Neural cell (in vitro differentiated cells): Measurements from ENCODE around the gene PSMB1. TPM values are rescaled to one million over a fixed set of nuclear protein-coding genes. Genes with fewer than 3 reads are reported as not detected.

Source experiments
- H2AFZ ChIP-seq: fragments of 200-600, 300-800 bp; sonication (generic), shearing (Covaris generic); 2 replicates; pipeline ENCODE4 v1.6.0; 2014; ENCODE audit warnings: low read depth, mild to moderate bottlenecking, antibody characterized with exemption, low read length, moderate library complexity
- H3F3A ChIP-seq: fragments of 200-600 bp; shearing (Covaris generic); 2 replicates; pipeline ENCODE4 v1.6.1; 2016; ENCODE audit warnings: mild to moderate bottlenecking, moderate library complexity, mixed read lengths, antibody characterized with exemption, low read length; ENCODE audit not compliant: insufficient read depth, poor library complexity, severe bottlenecking
- H3K27ac ChIP-seq: fragments of 200-600, 300-800 bp; sonication (generic), shearing (Covaris generic); 2 replicates; pipeline ENCODE4 v1.5.1; 2014; ENCODE audit warnings: mild to moderate bottlenecking, low read length, moderate library complexity
- H3K27me3 ChIP-seq: fragments of 300-800, 200-600 bp; sonication (generic), shearing (Covaris generic); 2 replicates; pipeline ENCODE4 v1.6.0; 2014; ENCODE audit warnings: mild to moderate bottlenecking, low read depth, low read length, moderate library complexity; ENCODE audit not compliant: insufficient read depth
- H3K36me3 ChIP-seq: fragments of 300-800, 200-600 bp; sonication (generic), shearing (Covaris generic); 2 replicates; pipeline ENCODE4 v1.5.1; 2014; ENCODE audit warnings: mild to moderate bottlenecking, antibody characterized with exemption, low read length, moderate library complexity; ENCODE audit not compliant: insufficient read depth
- H3K4me2 ChIP-seq: fragments of 300-800, 200-600 bp; sonication (generic), shearing (Covaris generic); 2 replicates; pipeline ENCODE4 v1.6.0; 2014; ENCODE audit warnings: mild to moderate bottlenecking, low read length
- H3K4me3 ChIP-seq: fragments of 300-800, 200-600 bp; sonication (generic), shearing (Covaris generic); 2 replicates; pipeline ENCODE4 v1.5.1; 2014; ENCODE audit warnings: mild to moderate bottlenecking, low read length, moderate library complexity
- H3K79me2 ChIP-seq: fragments of 200-600 bp; shearing (Covaris generic); replicated peaks from 2 replicates; pipeline ENCODE4 v1.6.0; 2014; ENCODE audit warnings: mild to moderate bottlenecking, low read length, moderate library complexity; ENCODE audit not compliant: insufficient read depth
- H3K9ac ChIP-seq: fragments of 300-800, 200-600 bp; sonication (generic), shearing (Covaris generic); 2 replicates; pipeline ENCODE4 v1.6.1; 2016; ENCODE audit warnings: mild to moderate bottlenecking, low read length, mixed read lengths
- H3K9me2 ChIP-seq: fragments of 200-600 bp; shearing (Covaris generic); 2 replicates; pipeline ENCODE4 v1.6.1; 2016; ENCODE audit warnings: mild to moderate bottlenecking, low read length, mixed read lengths; ENCODE audit not compliant: insufficient read depth
- H3K9me3 ChIP-seq: fragments of 200-600, 300-800 bp; sonication (generic), shearing (Covaris generic); 2 replicates; pipeline ENCODE4 v1.6.1; 2016; ENCODE audit warnings: mild to moderate bottlenecking, mixed run types, low read length, moderate library complexity, mixed read lengths
- H4K20me1 ChIP-seq: fragments of 200-600 bp; shearing (Covaris generic); 2 replicates; pipeline ENCODE4 v1.6.1; 2016; ENCODE audit warnings: mild to moderate bottlenecking, mixed run types; ENCODE audit not compliant: insufficient read depth
- EP300 ChIP-seq: fragments of 450-650 bp; conservative IDR thresholded peaks from 2 replicates; pipeline ENCODE4 v1.6.1; 2014; ENCODE audit warnings: antibody characterized with exemption, mild to moderate bottlenecking, moderate library complexity; ENCODE audit not compliant: poor library complexity, severe bottlenecking
- EZH2 ChIP-seq: fragments of 200-600, 300-800 bp; shearing (Covaris generic), sonication (generic); IDR thresholded peaks from 2 replicates; pipeline ENCODE4 v1.6.1; 2014; ENCODE audit warnings: antibody characterized with exemption, low read length, borderline replicate concordance, mild to moderate bottlenecking; ENCODE audit not compliant: insufficient read depth, poor library complexity, severe bottlenecking
- MXI1 ChIP-seq: fragments of 450-650 bp; conservative IDR thresholded peaks from 2 replicates; pipeline ENCODE4 v1.6.1; 2014; ENCODE audit warnings: antibody characterized with exemption, mild to moderate bottlenecking; ENCODE audit not compliant: poor library complexity, severe bottlenecking
- POLR2AphosphoS5 ChIP-seq: IDR thresholded peaks from 2 replicates; pipeline ENCODE4 v1.6.1; 2012
- RAD21 ChIP-seq: fragments of 450-650 bp; conservative IDR thresholded peaks from 2 replicates; pipeline ENCODE4 v1.6.1; 2014; ENCODE audit warnings: antibody characterized with exemption, mild to moderate bottlenecking, moderate library complexity
- SMC3 ChIP-seq: fragments of 450-650 bp; conservative IDR thresholded peaks from 2 replicates; pipeline ENCODE4 v1.6.1; 2014; ENCODE audit warnings: antibody characterized with exemption, mild to moderate bottlenecking, moderate library complexity; ENCODE audit not compliant: poor library complexity
- TAF1 ChIP-seq: IDR thresholded peaks from 2 replicates; pipeline ENCODE4 v1.6.1; 2012; ENCODE audit warnings: low read depth
- polyA plus RNA-seq: library from polyadenylated mRNA; depleted of rRNA; stranded (reverse); fragments of >200 nt; gene quantifications from 2 replicates; pipeline ENCODE4 v1.2.3, GENCODE V29; 2014
- TF ChIP-seq, protein P1 (sequence below): IDR thresholded peaks from 2 replicates; pipeline ENCODE4 v1.6.1; 2012; ENCODE audit warnings: borderline replicate concordance
- TF ChIP-seq, protein P2 (sequence below): fragments of 450-650 bp; IDR thresholded peaks from 2 replicates; pipeline ENCODE4 v1.5.1; 2014; ENCODE audit warnings: antibody characterized with exemption, mild to moderate bottlenecking, moderate library complexity; ENCODE audit not compliant: poor library complexity, severe bottlenecking

The PSMB1 gene
- polyA plus RNA-seq, 1 donor from 2014 or later: 365 TPM

DNA sequence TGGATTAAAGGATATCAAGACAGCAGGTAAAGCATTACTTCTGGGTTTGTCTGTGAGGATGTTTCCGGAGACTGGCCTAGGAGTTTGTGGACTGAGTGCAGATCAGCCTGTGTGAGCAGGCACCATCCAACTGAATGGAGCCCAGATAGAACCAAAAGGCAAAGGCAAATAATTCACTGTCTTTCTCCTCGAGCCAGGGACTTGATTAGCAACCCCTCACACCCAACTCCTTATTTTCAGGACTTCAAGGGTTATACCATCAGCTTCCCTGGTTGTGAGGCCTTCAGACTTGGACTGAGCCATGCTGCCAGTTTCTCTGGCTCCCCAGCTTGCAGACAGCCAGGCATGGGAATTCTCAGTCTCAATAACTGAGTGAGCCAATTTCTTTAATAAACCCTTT is 19.3 kb downstream of the PSMB1 start:
- TF ChIP-seq SMC3 (no peak), TAF1 (no peak), EZH2 (no peak), MXI1 (no peak), RAD21 (no peak), POLR2AphosphoS5 (no peak), EP300 (no peak)
- TF ChIP-seq, protein P1, sequence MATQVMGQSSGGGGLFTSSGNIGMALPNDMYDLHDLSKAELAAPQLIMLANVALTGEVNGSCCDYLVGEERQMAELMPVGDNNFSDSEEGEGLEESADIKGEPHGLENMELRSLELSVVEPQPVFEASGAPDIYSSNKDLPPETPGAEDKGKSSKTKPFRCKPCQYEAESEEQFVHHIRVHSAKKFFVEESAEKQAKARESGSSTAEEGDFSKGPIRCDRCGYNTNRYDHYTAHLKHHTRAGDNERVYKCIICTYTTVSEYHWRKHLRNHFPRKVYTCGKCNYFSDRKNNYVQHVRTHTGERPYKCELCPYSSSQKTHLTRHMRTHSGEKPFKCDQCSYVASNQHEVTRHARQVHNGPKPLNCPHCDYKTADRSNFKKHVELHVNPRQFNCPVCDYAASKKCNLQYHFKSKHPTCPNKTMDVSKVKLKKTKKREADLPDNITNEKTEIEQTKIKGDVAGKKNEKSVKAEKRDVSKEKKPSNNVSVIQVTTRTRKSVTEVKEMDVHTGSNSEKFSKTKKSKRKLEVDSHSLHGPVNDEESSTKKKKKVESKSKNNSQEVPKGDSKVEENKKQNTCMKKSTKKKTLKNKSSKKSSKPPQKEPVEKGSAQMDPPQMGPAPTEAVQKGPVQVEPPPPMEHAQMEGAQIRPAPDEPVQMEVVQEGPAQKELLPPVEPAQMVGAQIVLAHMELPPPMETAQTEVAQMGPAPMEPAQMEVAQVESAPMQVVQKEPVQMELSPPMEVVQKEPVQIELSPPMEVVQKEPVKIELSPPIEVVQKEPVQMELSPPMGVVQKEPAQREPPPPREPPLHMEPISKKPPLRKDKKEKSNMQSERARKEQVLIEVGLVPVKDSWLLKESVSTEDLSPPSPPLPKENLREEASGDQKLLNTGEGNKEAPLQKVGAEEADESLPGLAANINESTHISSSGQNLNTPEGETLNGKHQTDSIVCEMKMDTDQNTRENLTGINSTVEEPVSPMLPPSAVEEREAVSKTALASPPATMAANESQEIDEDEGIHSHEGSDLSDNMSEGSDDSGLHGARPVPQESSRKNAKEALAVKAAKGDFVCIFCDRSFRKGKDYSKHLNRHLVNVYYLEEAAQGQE: no peak
- TF ChIP-seq, protein P2, sequence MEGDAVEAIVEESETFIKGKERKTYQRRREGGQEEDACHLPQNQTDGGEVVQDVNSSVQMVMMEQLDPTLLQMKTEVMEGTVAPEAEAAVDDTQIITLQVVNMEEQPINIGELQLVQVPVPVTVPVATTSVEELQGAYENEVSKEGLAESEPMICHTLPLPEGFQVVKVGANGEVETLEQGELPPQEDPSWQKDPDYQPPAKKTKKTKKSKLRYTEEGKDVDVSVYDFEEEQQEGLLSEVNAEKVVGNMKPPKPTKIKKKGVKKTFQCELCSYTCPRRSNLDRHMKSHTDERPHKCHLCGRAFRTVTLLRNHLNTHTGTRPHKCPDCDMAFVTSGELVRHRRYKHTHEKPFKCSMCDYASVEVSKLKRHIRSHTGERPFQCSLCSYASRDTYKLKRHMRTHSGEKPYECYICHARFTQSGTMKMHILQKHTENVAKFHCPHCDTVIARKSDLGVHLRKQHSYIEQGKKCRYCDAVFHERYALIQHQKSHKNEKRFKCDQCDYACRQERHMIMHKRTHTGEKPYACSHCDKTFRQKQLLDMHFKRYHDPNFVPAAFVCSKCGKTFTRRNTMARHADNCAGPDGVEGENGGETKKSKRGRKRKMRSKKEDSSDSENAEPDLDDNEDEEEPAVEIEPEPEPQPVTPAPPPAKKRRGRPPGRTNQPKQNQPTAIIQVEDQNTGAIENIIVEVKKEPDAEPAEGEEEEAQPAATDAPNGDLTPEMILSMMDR: no peak
- Histone ChIP-seq H3K36me3 (no peaks in the 10 kb centered on the region), H3K9me3 (no peaks in the 10 kb centered on the region), H3K9me2 (no peaks in the 10 kb centered on the region), H3F3A (no peaks in the 10 kb centered on the region), H2AFZ (no peak overlapping the region), H4K20me1 (no peaks in the 10 kb centered on the region), H3K4me2 (no peak overlapping the region), H3K4me3 (no peak overlapping the region), H3K27me3 (no peaks in the 10 kb centered on the region), H3K9ac (no peak overlapping the region), H3K27ac (no peak overlapping the region), H3K79me2 (peaks cover 4% of the 10 kb centered on the region)

DNA sequence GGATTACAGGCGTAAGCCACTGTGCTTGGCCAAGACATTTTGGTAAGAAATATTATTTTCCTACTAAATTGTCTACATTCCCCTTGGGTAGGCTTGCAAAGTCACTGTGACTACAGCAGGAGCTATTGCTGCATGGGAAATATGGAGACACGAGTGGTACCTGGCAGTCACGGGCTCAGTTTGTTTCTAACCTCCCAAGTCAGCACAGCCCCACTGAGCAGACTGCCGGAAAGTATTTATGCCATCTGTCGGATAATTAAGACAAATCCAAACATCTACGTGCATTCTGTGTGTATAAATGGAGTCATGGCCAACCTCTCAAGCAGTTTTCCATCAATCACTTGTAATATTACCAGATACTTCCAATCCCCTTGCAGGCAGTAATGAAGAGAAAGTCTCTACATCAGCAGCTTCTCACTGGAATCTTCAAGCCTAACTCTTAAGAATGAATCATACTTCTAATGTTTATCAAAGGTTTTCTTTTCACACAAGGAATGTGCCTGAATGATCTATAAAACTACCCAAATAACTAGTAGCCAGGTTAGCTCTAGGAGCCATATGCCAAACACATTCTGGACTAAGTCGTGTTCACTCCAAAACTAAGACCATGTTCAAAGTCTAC is 20.1 kb downstream of the PSMB1 start:
- H3K4me3 ChIP-seq: no peak overlapping the region
- no peaks in the 10 kb centered on the region for H3K27me3 ChIP-seq
- H4K20me1 ChIP-seq: no peaks in the 10 kb centered on the region
- no peak overlapping the region for H3K27ac ChIP-seq
- TF ChIP-seq EZH2 (no peak), SMC3 (no peak), MXI1 (no peak), TAF1 (no peak), RAD21 (no peak), EP300 (no peak), POLR2AphosphoS5 (no peak)
- TF ChIP-seq, protein P1: no peak
- TF ChIP-seq, protein P2: no peak
- no peaks in the 10 kb centered on the region for H3K36me3 ChIP-seq
- H3K9me3 ChIP-seq: no peaks in the 10 kb centered on the region
- no peak overlapping the region for H2AFZ ChIP-seq
- H3K9me2 ChIP-seq: no peaks in the 10 kb centered on the region
- H3K4me2 ChIP-seq: no peak overlapping the region
- H3F3A ChIP-seq: no peaks in the 10 kb centered on the region
- peaks cover 2% of the 10 kb centered on the region for H3K79me2 ChIP-seq
- H3K9ac ChIP-seq: no peak overlapping the region
